DOHH2 (cell line): ENCODE data around the gene ARHGAP27.
A peak's percentile ranks its signal among the peaks of the same experiment; 100 is the strongest.

Source experiments
- H3F3A ChIP-seq: fragments of 200-600 bp; sonication (generic), shearing (Covaris generic); 2 replicates; pipeline ENCODE4 v1.6.0; 2016; ENCODE audit warnings: antibody characterized with exemption, mild to moderate bottlenecking; ENCODE audit not compliant: control insufficient read depth, insufficient read depth
- H3K27ac ChIP-seq: fragments of 200-600 bp; sonication (generic); 2 replicates; pipeline ENCODE4 v1.5.1; 2014; ENCODE audit warnings: low read depth, mild to moderate bottlenecking, low read length, moderate library complexity
- H3K27me3 ChIP-seq: fragments of 200-600 bp; sonication (generic); 2 replicates; pipeline ENCODE4 v1.6.1; 2014; ENCODE audit warnings: mild to moderate bottlenecking, low read length, mixed read lengths; ENCODE audit not compliant: control insufficient read depth
- H3K36me3 ChIP-seq: fragments of 200-600 bp; sonication (generic); 2 replicates; pipeline ENCODE4 v1.6.1; 2014; ENCODE audit warnings: mild to moderate bottlenecking, low read length, moderate library complexity, mixed read lengths; ENCODE audit not compliant: control insufficient read depth
- H3K4me1 ChIP-seq: fragments of 200-600 bp; sonication (generic); 2 replicates; pipeline ENCODE4 v1.6.1; 2014; ENCODE audit warnings: mild to moderate bottlenecking, low read length, mixed read lengths; ENCODE audit not compliant: control insufficient read depth
- H3K4me2 ChIP-seq: fragments of 200-600 bp; sonication (generic); 2 replicates; pipeline ENCODE4 v1.6.0; 2014; ENCODE audit warnings: mild to moderate bottlenecking, low read length, moderate library complexity
- H3K4me3 ChIP-seq: fragments of 200-600 bp; sonication (generic); 2 replicates; pipeline ENCODE4 v1.5.1; 2014; ENCODE audit warnings: mild to moderate bottlenecking, low read length, mixed read lengths
- H3K79me2 ChIP-seq: fragments of 200-600 bp; sonication (generic); 2 replicates; pipeline ENCODE4 v1.6.1; 2014; ENCODE audit warnings: mild to moderate bottlenecking, low read length, mixed read lengths; ENCODE audit not compliant: control insufficient read depth
- H3K9me2 ChIP-seq: fragments of 200-600 bp; sonication (generic); replicated peaks from 2 replicates; pipeline ENCODE4 v1.6.1; 2014; ENCODE audit warnings: mild to moderate bottlenecking, low read length, mixed read lengths; ENCODE audit not compliant: control insufficient read depth
- H3K9me3 ChIP-seq: fragments of 200-600 bp; sonication (generic); 2 replicates; pipeline ENCODE4 v1.6.1; 2014; ENCODE audit warnings: antibody characterized with exemption, low read length, mixed read lengths; ENCODE audit not compliant: control insufficient read depth, insufficient read depth
- H4K20me1 ChIP-seq: fragments of 200-600 bp; sonication (generic); 2 replicates; pipeline ENCODE4 v1.6.0; 2014; ENCODE audit warnings: low read depth, mild to moderate bottlenecking, antibody characterized with exemption, low read length, moderate library complexity; ENCODE audit not compliant: control insufficient read depth, insufficient read depth
- EZH2phosphoT487 ChIP-seq: fragments of 200-600 bp; sonication (generic); IDR thresholded peaks from 2 replicates; pipeline ENCODE4 v1.6.1; 2017; ENCODE audit warnings: borderline replicate concordance, mild to moderate bottlenecking, antibody characterized with exemption, low read length, moderate library complexity, mixed read lengths
- TF ChIP-seq, protein P1 (sequence below): fragments of 200-600 bp; sonication (generic); IDR thresholded peaks from one replicate; pipeline ENCODE4 v1.5.1; 2014; ENCODE audit warnings: antibody characterized with exemption, mild to moderate bottlenecking, low read depth, low read length; ENCODE audit not compliant: poor library complexity, severe bottlenecking

The ARHGAP27 gene

DNA sequence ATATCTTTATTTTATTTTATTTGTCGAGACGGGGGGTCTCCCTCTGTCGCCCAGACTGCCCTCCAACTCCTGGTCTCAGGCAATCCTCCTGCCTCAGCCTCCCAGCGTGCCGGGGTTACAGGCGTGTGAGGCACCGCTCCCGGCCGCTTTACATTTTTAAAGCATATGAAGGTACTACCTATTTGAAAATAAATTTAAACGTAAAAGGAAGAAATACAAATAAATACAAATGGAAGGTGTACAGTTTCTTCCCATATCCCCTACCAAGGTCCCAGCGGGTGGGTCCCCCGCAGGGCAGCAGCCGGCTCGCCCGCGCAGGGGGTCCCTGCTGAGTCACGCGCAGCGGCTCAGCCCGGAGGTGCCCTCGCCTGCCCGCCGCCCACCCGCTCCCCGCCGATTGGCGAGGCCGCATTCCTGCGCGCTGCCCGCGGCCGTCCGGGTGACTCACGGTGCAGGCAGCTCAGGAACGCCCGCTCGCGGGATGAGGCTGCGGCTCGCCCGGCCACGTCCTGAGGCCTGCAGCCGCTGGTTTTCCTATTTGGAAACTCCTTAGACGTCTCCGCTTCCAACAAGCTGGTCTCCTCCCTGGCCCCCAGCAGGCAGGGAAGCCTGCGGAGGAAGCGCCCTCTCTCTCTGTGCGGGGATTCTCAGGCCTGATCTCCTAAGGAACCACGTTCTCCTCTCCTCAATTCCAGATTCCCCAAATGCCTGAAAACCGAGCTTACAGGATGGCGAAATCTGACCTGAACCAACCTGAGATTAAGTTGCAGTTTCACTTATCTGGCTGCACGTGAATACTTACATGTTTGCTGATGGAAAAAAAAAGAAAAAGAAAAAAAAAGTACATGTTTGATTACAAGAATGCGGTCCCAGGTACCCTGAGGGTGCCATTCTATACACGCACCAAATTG lies 61.0 kb downstream of the ARHGAP27 start:
- Histone ChIP-seq H3K27ac (no peak overlapping the region), H3K36me3 (no peaks in the 10 kb centered on the region), H3K27me3 (peaks cover 34% of the 10 kb centered on the region), H3K9me3 (no peaks in the 10 kb centered on the region), H3K4me3 (no peak overlapping the region), H3K9me2 (no peaks in the 10 kb centered on the region), H4K20me1 (no peaks in the 10 kb centered on the region), H3K4me2 (no peak overlapping the region), H3K79me2 (no peaks in the 10 kb centered on the region), H3F3A (no peaks in the 10 kb centered on the region), H3K4me1 (no peaks in the 10 kb centered on the region)
- peak; percentile 83; the same call in 1 of the 2 replicates for TF ChIP-seq EZH2phosphoT487
- TF ChIP-seq, protein P1, sequence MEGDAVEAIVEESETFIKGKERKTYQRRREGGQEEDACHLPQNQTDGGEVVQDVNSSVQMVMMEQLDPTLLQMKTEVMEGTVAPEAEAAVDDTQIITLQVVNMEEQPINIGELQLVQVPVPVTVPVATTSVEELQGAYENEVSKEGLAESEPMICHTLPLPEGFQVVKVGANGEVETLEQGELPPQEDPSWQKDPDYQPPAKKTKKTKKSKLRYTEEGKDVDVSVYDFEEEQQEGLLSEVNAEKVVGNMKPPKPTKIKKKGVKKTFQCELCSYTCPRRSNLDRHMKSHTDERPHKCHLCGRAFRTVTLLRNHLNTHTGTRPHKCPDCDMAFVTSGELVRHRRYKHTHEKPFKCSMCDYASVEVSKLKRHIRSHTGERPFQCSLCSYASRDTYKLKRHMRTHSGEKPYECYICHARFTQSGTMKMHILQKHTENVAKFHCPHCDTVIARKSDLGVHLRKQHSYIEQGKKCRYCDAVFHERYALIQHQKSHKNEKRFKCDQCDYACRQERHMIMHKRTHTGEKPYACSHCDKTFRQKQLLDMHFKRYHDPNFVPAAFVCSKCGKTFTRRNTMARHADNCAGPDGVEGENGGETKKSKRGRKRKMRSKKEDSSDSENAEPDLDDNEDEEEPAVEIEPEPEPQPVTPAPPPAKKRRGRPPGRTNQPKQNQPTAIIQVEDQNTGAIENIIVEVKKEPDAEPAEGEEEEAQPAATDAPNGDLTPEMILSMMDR: no peak

DNA sequence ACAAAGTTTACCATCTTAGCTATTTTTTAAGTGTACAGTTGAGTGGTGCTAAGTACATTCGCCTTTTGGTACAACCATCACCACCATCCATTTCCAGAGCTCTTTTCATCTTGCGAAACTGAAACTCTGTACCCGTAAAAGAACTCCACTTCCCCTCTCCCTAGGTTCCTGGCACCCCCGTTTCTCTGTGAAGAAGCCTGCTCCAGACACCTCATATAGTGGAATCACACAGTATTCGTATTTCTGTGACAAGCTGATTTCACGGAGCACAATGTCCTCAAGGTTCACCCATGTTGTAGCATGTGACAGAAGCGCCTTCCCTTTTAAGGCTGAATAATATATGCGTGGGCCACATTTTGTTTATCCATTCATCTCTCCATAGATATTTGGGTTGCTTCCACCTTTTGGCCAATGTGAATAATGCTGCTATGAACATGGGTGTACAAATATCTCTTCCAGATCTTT lies 61.7 kb downstream of the ARHGAP27 start:
- Histone ChIP-seq H3K4me1 (no peaks in the 10 kb centered on the region), H3K9me2 (no peaks in the 10 kb centered on the region), H3K27ac (no peak overlapping the region), H3K79me2 (no peaks in the 10 kb centered on the region), H4K20me1 (no peaks in the 10 kb centered on the region), H3K27me3 (peaks cover 35% of the 10 kb centered on the region), H3K36me3 (no peaks in the 10 kb centered on the region), H3K9me3 (no peaks in the 10 kb centered on the region), H3K4me3 (no peak overlapping the region), H3K4me2 (no peak overlapping the region), H3F3A (no peaks in the 10 kb centered on the region)
- TF ChIP-seq, protein P1: no peak
- no peak for TF ChIP-seq EZH2phosphoT487

DNA sequence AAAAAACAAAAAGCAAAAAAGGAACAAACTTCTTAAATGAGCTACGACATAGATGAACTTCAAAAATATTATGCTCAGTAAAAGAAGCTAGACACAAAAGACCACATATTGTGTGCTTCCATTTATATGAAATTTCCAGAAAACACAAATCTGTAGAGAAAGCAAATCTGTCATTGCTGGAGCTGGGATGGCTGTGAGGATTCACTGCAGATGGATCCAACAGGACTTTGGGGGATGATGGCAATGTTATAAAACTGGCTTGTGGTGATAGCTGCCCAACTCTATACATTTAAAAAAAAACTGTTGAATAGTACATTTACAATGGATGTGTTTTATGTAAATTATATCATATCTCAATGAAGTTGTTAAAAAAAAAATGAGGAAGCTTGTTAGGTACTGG lies 63.2 kb downstream of the ARHGAP27 start:
- Histone ChIP-seq H3K4me2 (no peak overlapping the region), H3K79me2 (no peaks in the 10 kb centered on the region), H4K20me1 (no peaks in the 10 kb centered on the region), H3K9me2 (no peaks in the 10 kb centered on the region), H3K4me1 (no peaks in the 10 kb centered on the region), H3F3A (no peaks in the 10 kb centered on the region), H3K4me3 (no peak overlapping the region), H3K9me3 (no peaks in the 10 kb centered on the region), H3K27me3 (peaks cover 38% of the 10 kb centered on the region), H3K36me3 (no peaks in the 10 kb centered on the region), H3K27ac (no peak overlapping the region)
- TF ChIP-seq EZH2phosphoT487: no peak
- TF ChIP-seq, protein P1: no peak
